ENCODE measurements around the gene C5orf52. TPM values are rescaled to one million over a fixed set of nuclear protein-coding genes. Genes with fewer than 3 reads are reported as not detected.
A peak's percentile ranks its signal among the peaks of the same experiment; 100 is the strongest.
"Not testable (repeated sequence)": the region's sequence is repeated elsewhere in the genome, so short reads cannot be mapped to it uniquely, and the experiment has no call there.

C5orf52 gene
- total RNA-seq, 1 donor from 2014 or later = not detected

DNA sequence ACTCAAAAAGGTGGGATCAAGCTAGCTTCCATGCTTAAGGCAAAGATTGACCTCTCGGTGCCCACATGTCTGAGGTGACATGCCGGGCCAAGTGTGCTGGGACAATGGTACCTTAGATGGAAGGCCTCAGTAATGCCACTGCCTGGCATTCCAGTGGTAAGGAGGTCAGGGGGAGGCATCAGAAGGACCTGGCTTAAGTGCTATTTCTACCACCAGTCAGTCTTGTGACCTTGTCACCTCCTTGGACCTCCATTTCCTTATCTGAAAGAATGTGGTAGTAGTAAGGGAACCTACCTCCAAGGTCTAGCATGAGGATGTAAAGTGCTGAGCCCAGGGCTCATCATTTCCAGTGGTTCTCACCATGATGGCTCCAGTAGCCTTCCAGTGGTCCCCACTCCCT lies 8.9 kb downstream of the C5orf52 start:
- TF ChIP-seq, protein P1, sequence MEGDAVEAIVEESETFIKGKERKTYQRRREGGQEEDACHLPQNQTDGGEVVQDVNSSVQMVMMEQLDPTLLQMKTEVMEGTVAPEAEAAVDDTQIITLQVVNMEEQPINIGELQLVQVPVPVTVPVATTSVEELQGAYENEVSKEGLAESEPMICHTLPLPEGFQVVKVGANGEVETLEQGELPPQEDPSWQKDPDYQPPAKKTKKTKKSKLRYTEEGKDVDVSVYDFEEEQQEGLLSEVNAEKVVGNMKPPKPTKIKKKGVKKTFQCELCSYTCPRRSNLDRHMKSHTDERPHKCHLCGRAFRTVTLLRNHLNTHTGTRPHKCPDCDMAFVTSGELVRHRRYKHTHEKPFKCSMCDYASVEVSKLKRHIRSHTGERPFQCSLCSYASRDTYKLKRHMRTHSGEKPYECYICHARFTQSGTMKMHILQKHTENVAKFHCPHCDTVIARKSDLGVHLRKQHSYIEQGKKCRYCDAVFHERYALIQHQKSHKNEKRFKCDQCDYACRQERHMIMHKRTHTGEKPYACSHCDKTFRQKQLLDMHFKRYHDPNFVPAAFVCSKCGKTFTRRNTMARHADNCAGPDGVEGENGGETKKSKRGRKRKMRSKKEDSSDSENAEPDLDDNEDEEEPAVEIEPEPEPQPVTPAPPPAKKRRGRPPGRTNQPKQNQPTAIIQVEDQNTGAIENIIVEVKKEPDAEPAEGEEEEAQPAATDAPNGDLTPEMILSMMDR (IDR thresholded peaks at IDR 0.05) = no peak
- intact Hi-C loops (cut with DNase I) = no loop called here
- no peaks in the 10 kb centered on the region for H3K27me3 ChIP-seq
- H3K27ac ChIP-seq = no peak overlapping the region
- DNase-seq = no peak
- no peaks in the 10 kb centered on the region for H3K4me1 ChIP-seq
- ATAC-seq = no peak
- H3K4me3 ChIP-seq = no peak overlapping the region
- no peaks in the 10 kb centered on the region for H3K9me3 ChIP-seq
- H3K36me3 ChIP-seq = no peaks in the 10 kb centered on the region

DNA sequence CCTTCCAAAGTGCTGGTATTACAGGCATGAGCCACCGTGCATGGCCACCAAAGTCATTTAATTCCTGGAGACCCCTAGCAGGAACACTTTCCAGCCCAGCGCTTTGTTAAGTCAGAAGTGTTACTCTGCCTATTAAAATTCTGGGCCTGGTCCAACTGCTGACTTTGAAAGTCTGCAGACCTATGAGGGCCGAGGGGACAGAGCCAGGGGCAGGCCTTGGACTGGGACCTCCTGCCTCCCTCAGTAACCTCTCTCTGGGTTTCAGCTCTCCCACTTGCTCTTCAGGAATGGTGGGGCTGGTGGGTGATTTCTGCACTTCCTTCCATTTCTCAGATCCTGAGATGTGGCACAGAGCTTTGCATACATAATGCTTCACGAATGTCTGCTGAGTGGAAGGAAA lies 9.7 kb downstream of the C5orf52 start:
- no peak overlapping the region for H3K4me3 ChIP-seq
- no peak for ATAC-seq
- TF ChIP-seq, protein P1 (IDR thresholded peaks at IDR 0.05) = no peak
- H3K27me3 ChIP-seq = no peaks in the 10 kb centered on the region
- no peaks in the 10 kb centered on the region for H3K9me3 ChIP-seq
- intact Hi-C loops (cut with DNase I) = no loop called here
- H3K36me3 ChIP-seq = no peaks in the 10 kb centered on the region
- DNase-seq = no peak
- no peak overlapping the region for H3K27ac ChIP-seq
- H3K4me1 ChIP-seq = no peaks in the 10 kb centered on the region

DNA sequence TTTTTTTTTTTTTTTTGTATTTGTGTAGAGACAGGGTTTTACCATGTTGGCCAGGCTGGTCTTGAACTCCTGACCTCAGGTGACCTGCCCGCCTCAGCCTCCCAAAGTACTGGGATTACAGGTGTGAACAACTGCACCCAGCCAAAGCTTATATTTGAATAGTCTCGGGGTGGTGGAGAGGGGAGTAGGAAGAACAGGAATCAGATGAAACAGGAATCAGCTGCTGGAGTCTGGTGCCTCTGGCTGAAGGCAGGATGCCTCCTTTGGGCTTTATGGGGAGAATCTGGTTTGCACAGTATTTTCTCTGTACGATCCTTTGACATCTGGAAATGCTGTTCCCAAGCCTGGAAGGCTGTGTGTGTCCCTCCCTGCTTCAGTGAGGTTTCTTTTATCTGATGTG lies 10.9 kb downstream of the C5orf52 start:
- H3K9me3 ChIP-seq = no peaks in the 10 kb centered on the region
- ATAC-seq (no peak), DNase-seq (no peak)
- no peaks in the 10 kb centered on the region for H3K27me3 ChIP-seq
- H3K36me3 ChIP-seq = no peaks in the 10 kb centered on the region
- H3K27ac ChIP-seq = no peak overlapping the region
- no peaks in the 10 kb centered on the region for H3K4me1 ChIP-seq
- intact Hi-C loops (cut with DNase I) = no loop called here
- TF ChIP-seq, protein P1 (IDR thresholded peaks at IDR 0.05) = no peak
- no peak overlapping the region for H3K4me3 ChIP-seq

DNA sequence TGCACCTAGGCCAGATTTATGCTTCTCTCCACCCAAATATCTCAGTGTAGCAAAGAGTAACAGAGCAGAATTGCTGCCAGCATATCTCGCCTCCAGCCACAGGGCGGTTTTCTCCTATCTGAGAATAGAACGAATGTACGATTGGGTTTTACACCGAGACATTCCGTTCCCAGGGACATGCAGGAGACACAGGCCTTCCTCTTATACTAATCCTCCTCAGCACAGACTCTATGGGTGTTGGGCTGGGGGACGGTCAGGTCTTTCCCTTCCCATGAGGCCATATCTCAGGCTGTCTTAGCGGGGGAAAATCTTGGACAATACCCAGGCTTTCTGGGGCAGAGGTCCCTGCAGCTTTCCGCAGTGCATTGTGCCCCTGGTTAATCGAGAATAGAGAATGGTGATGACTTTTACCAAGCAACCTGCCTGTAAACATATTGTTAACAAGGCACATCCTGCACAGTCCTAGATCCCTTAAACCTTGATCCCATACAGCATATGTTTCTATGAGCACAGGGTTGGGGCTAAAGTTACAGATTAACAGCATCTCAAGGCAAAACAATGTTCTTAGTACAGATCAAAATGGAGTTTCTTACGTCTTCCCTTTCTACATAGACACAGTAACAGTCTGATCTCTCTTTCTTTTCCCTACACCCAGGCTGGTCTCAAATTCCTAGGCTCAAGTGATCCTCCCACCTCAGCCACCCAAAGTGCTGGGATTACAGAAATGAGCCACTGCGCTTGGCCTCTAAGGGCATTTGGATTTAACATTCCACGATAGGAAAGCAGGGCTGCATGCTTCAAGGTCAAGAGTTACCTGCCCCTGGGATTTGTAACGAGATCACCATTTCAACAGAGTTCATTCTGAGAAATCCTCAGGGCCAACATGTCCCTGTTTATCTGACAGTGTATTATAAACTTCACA lies 15.2 kb downstream of the C5orf52 start:
- DNase-seq; intact Hi-C loops (cut with DNase I); H3K36me3 ChIP-seq; H3K27me3 ChIP-seq; H3K4me1 ChIP-seq; ATAC-seq; H3K27ac ChIP-seq; H3K4me3 ChIP-seq; H3K9me3 ChIP-seq: not testable (repeated sequence)

DNA sequence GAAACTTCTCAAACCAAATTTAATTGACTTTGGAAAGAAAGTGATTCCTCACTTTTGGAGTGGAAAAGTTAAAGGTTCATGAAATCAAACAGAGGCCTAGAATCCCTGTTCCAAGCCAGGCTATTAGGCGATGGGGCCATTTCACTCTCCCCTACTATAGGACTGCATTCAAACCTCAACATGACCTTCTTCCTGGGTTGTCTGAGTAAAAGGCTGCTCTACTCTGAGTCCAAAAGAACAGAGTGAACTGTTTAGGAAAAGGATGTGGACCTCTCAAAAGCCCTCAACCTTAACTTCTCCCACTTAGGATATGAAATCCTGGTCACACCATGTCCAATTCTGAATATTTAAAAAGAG lies 15.8 kb downstream of the C5orf52 start:
- intact Hi-C loops (cut with DNase I) = no loop called here
- no peaks in the 10 kb centered on the region for H3K9me3 ChIP-seq
- DNase-seq = no peak
- TF ChIP-seq, protein P1 (IDR thresholded peaks at IDR 0.05) = no peak
- H3K4me1 ChIP-seq = no peaks in the 10 kb centered on the region
- no peaks in the 10 kb centered on the region for H3K27me3 ChIP-seq
- no peak for ATAC-seq
- no peak overlapping the region for H3K4me3 ChIP-seq
- no peaks in the 10 kb centered on the region for H3K36me3 ChIP-seq
- no peak overlapping the region for H3K27ac ChIP-seq

DNA sequence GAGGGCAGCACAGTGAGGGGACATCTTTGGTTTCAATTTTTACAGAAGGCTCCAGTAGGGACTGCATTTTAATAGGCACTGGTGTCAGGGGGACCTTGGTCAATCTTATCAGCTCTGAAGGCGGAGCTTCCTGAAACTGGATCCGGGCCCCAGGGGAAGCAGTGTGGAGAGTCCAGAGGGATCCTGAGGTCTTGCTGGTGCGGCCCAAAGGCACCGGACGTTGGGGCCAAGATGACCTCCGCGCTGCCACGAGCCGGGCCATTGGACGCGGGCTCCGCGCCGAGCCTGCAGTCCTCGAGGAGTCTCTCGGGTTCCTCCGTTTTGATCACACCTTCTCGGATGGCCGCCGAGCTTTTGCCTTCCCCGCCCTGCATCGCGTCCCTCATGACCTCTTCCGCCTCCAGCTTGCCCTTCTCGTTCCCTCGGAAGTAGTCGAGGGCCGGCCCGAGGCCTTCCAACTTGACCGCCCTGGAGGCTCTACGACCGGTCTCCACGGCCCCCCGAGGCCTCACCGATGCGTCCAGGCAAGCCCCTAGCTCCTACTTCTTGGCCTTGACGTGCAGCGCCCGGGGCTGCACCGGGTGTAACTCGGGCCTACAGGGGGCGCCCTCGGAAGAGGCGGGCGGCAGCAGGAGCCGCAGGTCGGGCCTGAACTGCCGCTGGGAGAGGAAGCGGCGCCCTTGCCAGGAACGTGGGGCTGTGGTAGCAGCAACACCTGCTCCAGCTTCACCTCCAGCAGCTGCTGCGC lies 18.8 kb downstream of the C5orf52 start:
- DNase-seq (no peak), ATAC-seq (peak; percentile 57)
- Histone ChIP-seq H3K27me3 (no peaks in the 10 kb centered on the region), H3K9me3 (no peaks in the 10 kb centered on the region), H3K4me3 (no peak overlapping the region), H3K36me3 (no peaks in the 10 kb centered on the region), H3K27ac (no peak overlapping the region), H3K4me1 (no peaks in the 10 kb centered on the region)
- TF ChIP-seq, protein P1 (IDR thresholded peaks at IDR 0.05) = no peak
- intact Hi-C loops (cut with DNase I) = no loop called here
